ENCODE measurements around the gene RFX6. TPM values are rescaled to one million over a fixed set of nuclear protein-coding genes. Genes with fewer than 3 reads are reported as not detected.

The RFX6 gene
- total and polyA plus RNA-seq, 9 donors = not detected

DNA sequence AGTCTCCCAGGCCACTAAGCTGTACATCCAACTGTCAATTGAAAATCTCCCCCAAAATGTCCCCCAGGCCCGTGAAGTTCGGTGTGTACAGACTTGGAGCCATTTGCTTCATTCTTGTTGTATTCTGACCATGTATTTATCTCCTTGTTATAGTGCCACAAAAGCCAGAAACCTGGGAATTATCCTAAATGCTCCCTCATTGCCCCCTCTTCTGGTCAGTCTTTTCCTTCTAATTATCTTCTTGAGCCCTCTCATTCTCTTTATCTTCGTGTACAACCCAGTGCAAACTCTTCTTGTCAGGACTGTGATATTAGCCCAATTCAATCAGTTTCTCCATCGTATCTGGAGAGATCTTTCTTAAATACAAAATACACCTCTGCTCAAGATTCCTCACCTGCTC is 64.7 kb downstream of the RFX6 start:
- Histone ChIP-seq H3K9me3 (no peaks in the 10 kb centered on the region), H3K27me3 (no peaks in the 10 kb centered on the region), H3K4me1 (ENCODE audit: insufficient read depth) (no peaks in the 10 kb centered on the region), H3K27ac (no peak overlapping the region), H3K4me3 (no peak overlapping the region), H3K36me3 (no peaks in the 10 kb centered on the region)
- intact Hi-C loops (cut with DNase I) = no loop called here
- 40 to 47% (median 40%) methylated on average over 4 of the region's 4 CpGs for whole genome bisulfite sequencing, 3 donors
- no peak for DNase-seq
- TF ChIP-seq EP300 (IDR thresholded peaks at IDR 0.05) = no peak
- no peak for TF ChIP-seq POLR2A (IDR thresholded peaks at IDR 0.05)
- TF ChIP-seq, protein P1, sequence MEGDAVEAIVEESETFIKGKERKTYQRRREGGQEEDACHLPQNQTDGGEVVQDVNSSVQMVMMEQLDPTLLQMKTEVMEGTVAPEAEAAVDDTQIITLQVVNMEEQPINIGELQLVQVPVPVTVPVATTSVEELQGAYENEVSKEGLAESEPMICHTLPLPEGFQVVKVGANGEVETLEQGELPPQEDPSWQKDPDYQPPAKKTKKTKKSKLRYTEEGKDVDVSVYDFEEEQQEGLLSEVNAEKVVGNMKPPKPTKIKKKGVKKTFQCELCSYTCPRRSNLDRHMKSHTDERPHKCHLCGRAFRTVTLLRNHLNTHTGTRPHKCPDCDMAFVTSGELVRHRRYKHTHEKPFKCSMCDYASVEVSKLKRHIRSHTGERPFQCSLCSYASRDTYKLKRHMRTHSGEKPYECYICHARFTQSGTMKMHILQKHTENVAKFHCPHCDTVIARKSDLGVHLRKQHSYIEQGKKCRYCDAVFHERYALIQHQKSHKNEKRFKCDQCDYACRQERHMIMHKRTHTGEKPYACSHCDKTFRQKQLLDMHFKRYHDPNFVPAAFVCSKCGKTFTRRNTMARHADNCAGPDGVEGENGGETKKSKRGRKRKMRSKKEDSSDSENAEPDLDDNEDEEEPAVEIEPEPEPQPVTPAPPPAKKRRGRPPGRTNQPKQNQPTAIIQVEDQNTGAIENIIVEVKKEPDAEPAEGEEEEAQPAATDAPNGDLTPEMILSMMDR (IDR thresholded peaks at IDR 0.05) = no peak

DNA sequence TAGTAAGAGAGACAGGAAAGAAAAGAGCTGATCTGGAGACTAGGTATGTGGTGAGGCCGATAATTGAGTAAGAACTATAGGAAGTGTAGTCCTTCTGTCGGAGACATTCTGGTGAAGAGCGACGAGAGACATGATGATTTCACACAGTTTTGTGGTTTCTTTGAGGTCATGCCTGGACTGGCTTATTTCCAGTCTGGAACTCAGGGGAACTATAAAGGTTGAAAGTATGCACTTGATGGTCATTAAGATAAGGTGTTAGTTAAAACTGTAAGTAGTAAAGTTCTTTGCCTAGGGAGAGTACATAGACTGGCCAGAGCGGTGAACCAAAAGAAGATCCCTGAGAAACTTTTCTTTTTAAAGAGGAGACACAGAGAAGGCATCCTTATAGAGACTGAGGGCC is 68.8 kb downstream of the RFX6 start:
- H3K27me3 ChIP-seq = no peaks in the 10 kb centered on the region
- no peak for DNase-seq
- no peak overlapping the region for H3K27ac ChIP-seq
- no peaks in the 10 kb centered on the region for H3K36me3 ChIP-seq
- intact Hi-C loops (cut with DNase I) = no loop called here
- no peaks in the 10 kb centered on the region for H3K9me3 ChIP-seq
- no peak overlapping the region for H3K4me3 ChIP-seq
- no peaks in the 10 kb centered on the region for H3K4me1 ChIP-seq (ENCODE audit: insufficient read depth)
- TF ChIP-seq, protein P1 (IDR thresholded peaks at IDR 0.05) = no peak
- TF ChIP-seq POLR2A (IDR thresholded peaks at IDR 0.05) (no peak), EP300 (IDR thresholded peaks at IDR 0.05) (no peak)
- 76 to 84% (median 83%) methylated on average over 5 of the region's 5 CpGs for WGBS, 3 donors

DNA sequence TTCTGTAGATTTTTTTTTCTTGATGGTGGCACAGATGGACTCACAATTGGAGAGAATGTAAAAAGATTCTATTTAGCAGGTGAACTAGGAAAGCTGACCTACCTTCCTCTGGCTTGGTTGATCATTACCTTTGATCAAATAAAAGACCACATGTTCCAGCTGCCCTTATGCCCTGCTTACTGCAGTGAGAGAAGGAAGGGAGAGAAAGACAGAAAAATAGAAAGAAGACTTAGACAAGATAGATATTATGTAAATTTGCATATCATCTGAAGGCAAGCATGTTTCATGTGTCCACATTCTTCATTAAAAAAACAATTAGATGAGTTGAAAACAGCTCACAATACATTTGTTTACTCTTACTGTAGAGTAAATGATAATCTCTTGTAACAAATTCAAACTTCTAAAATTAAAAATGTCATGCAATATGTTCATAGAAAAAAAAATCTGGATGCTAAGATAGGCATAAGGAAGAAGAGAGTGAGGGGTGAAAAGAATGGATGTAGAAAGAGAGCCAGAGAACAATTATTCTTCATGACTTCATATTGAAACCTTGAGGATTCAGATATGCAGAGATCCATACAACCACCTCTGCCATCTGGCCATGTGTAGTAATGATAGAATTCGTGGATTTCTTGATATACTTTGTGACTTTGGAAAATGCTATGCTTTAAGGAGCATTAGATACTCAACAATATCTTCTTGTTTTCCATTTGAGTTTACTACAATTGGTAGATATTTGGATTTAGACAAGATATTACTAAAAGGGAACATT is 71.7 kb downstream of the RFX6 start:
- 45 to 59% (median 48%) methylated on average over 1 of the region's 1 CpG for WGBS, 3 donors
- H3K4me1 ChIP-seq (ENCODE audit: insufficient read depth) = no peaks in the 10 kb centered on the region
- no peaks in the 10 kb centered on the region for H3K36me3 ChIP-seq
- TF ChIP-seq POLR2A (IDR thresholded peaks at IDR 0.05) (no peak), EP300 (IDR thresholded peaks at IDR 0.05) (no peak)
- TF ChIP-seq, protein P1 (IDR thresholded peaks at IDR 0.05) = no peak
- DNase-seq = no peak
- no peak overlapping the region for H3K27ac ChIP-seq
- intact Hi-C loops (cut with DNase I) = no loop called here
- no peaks in the 10 kb centered on the region for H3K27me3 ChIP-seq
- H3K4me3 ChIP-seq = no peak overlapping the region
- no peaks in the 10 kb centered on the region for H3K9me3 ChIP-seq

DNA sequence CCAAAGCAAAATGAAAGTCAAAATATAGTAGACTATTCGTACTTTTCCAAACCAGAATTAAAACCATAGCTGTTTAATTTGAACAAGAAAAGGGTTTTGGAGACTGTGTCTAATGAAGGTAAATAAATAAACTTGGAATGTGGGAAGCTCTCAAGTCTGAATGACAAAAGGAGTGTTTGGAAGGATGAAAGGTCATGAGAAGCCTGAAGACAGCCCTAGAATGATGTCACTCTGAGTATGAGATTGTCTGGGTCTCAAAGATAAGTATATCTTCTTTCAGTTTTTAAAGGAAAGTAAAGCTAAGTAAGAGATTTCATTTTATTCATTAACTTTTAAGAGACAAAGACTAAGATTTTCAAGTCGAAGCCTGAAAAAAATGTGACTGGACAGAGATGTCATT is 72.9 kb downstream of the RFX6 start:
- Histone ChIP-seq H3K4me3 (no peak overlapping the region), H3K4me1 (ENCODE audit: insufficient read depth) (no peaks in the 10 kb centered on the region), H3K36me3 (no peaks in the 10 kb centered on the region), H3K27ac (no peak overlapping the region), H3K9me3 (no peaks in the 10 kb centered on the region), H3K27me3 (no peaks in the 10 kb centered on the region)
- DNase-seq = no peak
- TF ChIP-seq EP300 (IDR thresholded peaks at IDR 0.05) (no peak), POLR2A (IDR thresholded peaks at IDR 0.05) (no peak)
- TF ChIP-seq, protein P1 (IDR thresholded peaks at IDR 0.05) = no peak
- WGBS, 3 donors = 49 to 70% (median 53%) methylated on average over 2 of the region's 2 CpGs
- intact Hi-C loops (cut with DNase I) = no loop called here
